GM19463 (cell line): ENCODE measurements around the gene LUC7L3.
"Not testable (repeated sequence)": the region's sequence is repeated elsewhere in the genome, so short reads cannot be mapped to it uniquely, and the experiment has no call there.

Source experiments
- ATAC-seq: cut with Tn5 transposase; IDR thresholded peaks from one replicate; pipeline ENCODE4 v1.9.1; 2021; ENCODE audit warnings: mild to moderate bottlenecking, moderate library complexity; ENCODE audit not compliant: unreplicated experiment

LUC7L3 gene

GRCh38 chr17:50719144-50719923 is at the start of gene LUC7L3:
Gene LUC7L3, plus strand, starts transcription at chr17:50719603. Its CDS starts 130 bp downstream, at chr17:50719733.
- ATAC-seq: peak; percentile 88

- no peak for ATAC-seq
These were observed 47.3 kb upstream of the LUC7L3 start for GRCh38 chr17:50672071-50672470.

DNA sequence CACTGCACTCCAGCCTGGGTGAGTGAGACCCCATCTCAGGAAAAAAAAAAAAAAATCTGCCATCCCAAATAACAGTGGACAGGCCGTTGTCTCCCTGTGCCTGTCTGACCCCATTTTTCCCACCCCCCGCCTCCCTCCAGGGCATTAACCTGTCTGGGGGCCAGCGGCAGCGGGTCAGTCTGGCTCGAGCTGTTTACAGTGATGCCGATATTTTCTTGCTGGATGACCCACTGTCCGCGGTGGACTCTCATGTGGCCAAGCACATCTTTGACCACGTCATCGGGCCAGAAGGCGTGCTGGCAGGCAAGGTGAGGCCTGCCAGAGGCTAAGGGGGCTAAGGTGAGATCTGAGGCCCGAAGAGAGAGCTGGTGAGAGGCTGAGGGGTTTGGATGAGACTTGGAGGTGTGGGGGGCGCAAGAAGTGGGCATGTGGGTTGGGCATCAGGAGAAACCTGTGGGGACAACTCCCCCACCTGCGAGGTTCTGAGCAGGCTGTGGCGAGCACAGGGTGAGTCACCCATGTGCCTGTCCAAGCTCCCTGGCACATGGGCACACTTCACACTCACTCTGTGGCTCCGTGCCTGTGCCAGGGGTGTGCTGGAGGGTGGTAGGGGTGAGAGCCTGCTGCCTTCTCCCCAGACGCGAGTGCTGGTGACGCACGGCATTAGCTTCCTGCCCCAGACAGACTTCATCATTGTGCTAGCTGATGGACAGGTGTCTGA is 46.4 kb upstream of the LUC7L3 start:
- no peak for ATAC-seq

- no peak for ATAC-seq
These were observed 44.2 kb upstream of the LUC7L3 start for GRCh38 chr17:50675190-50675589.

- ATAC-seq: no peak
These were observed 43.8 kb upstream of the LUC7L3 start for GRCh38 chr17:50675627-50676026.

DNA sequence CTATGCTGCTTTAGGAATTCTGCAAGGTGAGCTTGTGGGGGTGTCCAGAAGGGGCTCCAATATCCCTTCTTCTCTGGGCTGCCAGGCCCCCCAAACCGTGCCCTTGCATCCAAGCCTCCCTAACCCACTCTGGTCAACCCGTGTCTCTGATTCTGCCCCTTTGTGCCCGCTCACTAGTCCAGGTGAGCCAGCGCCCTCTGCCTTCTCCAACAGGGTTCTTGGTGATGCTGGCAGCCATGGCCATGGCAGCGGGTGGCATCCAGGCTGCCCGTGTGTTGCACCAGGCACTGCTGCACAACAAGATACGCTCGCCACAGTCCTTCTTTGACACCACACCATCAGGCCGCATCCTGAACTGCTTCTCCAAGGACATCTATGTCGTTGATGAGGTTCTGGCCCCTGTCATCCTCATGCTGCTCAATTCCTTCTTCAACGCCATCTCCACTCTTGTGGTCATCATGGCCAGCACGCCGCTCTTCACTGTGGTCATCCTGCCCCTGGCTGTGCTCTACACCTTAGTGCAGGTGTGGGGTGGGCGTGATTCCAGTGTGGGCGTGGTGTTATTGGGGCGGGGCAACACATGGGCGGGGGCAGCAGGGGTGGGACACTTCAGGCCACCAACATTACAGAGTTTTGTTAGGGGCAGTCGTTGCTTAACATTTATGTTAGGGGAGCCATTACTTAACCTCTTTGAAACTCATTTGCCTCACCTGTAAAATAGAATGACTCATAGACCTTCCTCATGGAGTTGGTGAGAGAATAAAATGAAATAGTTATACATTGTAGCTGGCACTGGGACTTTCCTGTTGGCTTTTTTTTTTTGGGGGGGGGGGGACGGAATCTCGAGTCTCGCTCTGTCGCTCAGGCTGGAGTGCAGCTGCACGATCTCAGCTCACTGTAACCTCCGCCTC is 43.1 kb upstream of the LUC7L3 start:
- ATAC-seq: no peak

- ATAC-seq: no peak
These were observed 41.5 kb upstream of the LUC7L3 start for GRCh38 chr17:50677851-50678375.

GRCh38 chr17:50679008-50679544 is 40.3 kb upstream of the LUC7L3 start:
- no peak for ATAC-seq

- ATAC-seq: no peak
These were observed 39.3 kb upstream of the LUC7L3 start for GRCh38 chr17:50680126-50680525.

- not testable (repeated sequence) for ATAC-seq
These were observed 38.7 kb upstream of the LUC7L3 start for GRCh38 chr17:50680543-50681262.

GRCh38 chr17:50681263-50682200 is 37.9 kb upstream of the LUC7L3 start:
- ATAC-seq: no peak

DNA sequence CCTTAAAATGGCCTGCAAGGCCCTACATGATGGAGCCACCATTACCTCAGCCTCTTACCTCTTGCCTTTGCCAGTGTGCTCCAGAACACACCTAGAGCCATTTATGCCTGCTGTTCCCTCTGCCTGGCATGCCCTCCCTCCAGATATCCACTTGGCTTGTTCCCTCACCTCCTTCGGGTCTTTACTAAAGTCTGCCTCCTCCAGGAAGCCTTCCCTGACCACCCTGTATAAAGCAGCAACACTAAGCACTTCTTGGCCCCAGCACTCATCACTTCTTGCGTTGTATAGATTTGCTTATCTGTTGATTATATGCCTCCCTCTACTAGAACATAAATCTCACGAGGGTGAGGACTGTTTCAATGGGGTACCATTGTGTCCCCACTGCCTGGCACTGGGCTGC is 37.0 kb upstream of the LUC7L3 start:
- ATAC-seq: no peak

GRCh38 chr17:50682938-50683337 is 36.5 kb upstream of the LUC7L3 start:
- no peak for ATAC-seq

DNA sequence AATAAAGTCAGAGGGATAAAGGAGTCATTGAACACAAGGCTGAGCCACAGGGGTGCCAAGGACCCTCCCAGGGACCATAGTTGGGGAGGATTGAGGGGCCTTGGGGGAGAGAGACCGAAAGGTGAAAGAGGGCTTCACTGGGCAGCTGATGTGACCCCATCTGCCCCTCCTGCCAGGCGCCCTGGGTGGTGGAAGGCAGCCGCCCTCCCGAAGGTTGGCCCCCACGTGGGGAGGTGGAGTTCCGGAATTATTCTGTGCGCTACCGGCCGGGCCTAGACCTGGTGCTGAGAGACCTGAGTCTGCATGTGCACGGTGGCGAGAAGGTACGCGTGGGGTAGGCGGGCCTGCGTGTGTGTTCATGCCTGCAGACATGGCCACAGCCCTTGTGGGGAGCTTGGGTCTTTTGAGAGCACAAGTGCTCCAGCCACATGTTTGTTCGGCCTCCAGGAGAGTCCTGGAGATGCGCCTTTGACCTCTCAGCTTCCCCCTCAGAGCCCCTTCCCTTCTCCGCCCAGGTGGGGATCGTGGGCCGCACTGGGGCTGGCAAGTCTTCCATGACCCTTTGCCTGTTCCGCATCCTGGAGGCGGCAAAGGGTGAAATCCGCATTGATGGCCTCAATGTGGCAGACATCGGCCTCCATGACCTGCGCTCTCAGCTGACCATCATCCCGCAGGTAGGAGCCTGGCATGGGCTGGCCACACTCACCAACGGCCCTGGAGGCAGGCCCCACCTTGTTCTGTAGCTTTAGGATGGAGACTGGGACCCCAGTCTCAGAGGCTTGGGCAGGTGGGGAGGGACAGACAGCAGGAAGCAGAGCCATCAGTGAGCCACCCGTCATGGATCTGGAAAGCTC is 35.7 kb upstream of the LUC7L3 start:
- no peak for ATAC-seq

GRCh38 chr17:50684288-50684611 is 35.2 kb upstream of the LUC7L3 start:
- ATAC-seq: no peak

DNA sequence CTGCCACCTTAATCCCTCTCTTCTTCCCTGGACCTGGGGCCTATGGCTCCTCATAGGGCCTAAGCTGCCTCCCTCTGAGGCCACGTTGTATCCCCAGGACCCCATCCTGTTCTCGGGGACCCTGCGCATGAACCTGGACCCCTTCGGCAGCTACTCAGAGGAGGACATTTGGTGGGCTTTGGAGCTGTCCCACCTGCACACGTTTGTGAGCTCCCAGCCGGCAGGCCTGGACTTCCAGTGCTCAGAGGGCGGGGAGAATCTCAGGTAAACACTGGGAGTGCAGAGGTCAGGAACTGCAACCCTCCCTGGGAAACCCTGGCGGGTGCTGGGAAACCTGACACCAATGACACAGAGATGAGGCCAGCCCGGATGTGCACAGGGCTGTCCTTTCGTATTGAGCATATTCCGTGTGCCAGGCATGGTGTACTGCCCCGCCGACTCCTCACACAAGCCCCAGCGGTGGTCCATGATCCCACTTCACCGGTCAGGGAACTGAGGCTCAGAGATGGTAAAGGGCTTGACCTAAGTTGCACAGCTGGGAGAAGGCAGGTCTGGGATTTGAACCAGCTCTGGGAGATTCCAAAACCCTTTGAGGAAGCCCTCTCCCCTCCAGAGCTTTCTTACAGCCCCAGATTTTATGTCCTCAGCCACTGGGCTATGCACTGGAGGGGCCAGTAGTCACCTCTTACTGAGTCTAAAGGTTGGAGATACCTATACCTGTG is 34.6 kb upstream of the LUC7L3 start:
- no peak for ATAC-seq

- ATAC-seq: no peak
These were observed 34.1 kb upstream of the LUC7L3 start for GRCh38 chr17:50685334-50685665.
